Endothelial cell of umbilical vein (primary cell): ENCODE data around the gene NMT2.

Source experiments
- CTCF ChIP-seq, 2 donors: IDR thresholded peaks; 1 replicate in 1 of 2; 2 replicates in 1 of 2; pipeline ENCODE4 v1.5.1; 2011; ENCODE audit warnings: low read length in 2 of 2, mild to moderate bottlenecking in 2 of 2, moderate library complexity in 2 of 2, control low read depth in 1 of 2, inconsistent platforms in 1 of 2, low read depth in 1 of 2; ENCODE audit not compliant: insufficient read depth in 1 of 2; ENCODE audit errors: extremely low read depth in 1 of 2
- EZH2 ChIP-seq: IDR thresholded peaks from 2 replicates; pipeline ENCODE4 v1.6.1; 2012; ENCODE audit warnings: borderline replicate concordance, low read depth, mild to moderate bottlenecking, moderate library complexity, low read length, inconsistent platforms; ENCODE audit not compliant: severe bottlenecking
- FOS ChIP-seq: IDR thresholded peaks from 2 replicates; pipeline ENCODE4 v1.6.1; 2011; ENCODE audit warnings: mild to moderate bottlenecking, low read length, moderate library complexity, borderline replicate concordance; ENCODE audit not compliant: insufficient read depth
- JUN ChIP-seq: IDR thresholded peaks from 2 replicates; pipeline ENCODE4 v1.6.1; 2011; ENCODE audit warnings: borderline replicate concordance, low read depth; ENCODE audit not compliant: insufficient read length, insufficient read depth
- POLR2A ChIP-seq: IDR thresholded peaks from 2 replicates; pipeline ENCODE4 v1.6.1; 2012; ENCODE audit warnings: low read depth, mild to moderate bottlenecking, control low read depth, low read length

GRCh38 chr10:15208221-15208620 is 39.7 kb upstream of the NMT2 start:
- TF ChIP-seq FOS (no peak), POLR2A (no peak), JUN (no peak), CTCF (IDR thresholded peaks at IDR 0.05; ENCODE audit: extremely low read depth in 1 of 2, insufficient read depth in 1 of 2, low read depth in 1 of 2, low read length in 2 of 2) (no peak), EZH2 (no peak)
